CD4-positive, CD25-positive, alpha-beta regulatory T cell (primary cell): ENCODE results near the gene DMD. TPM values are rescaled to one million over a fixed set of nuclear protein-coding genes. Genes with fewer than 3 reads are reported as not detected.

ENCODE experiments used
- ATAC-seq, 2 donors: fragments of 150-1000 bp; cut with Tn5 transposase; one replicate each; pipeline ENCODE4 v1.10.0; 2021; ENCODE audit warnings: low read depth in 2 of 2, moderate number of reproducible peaks in 2 of 2, moderate library complexity in 1 of 2
- DNase-seq, 3 donors: peaks; one replicate each; pipeline versions ENCODE4 v3.0.0 to v3.0.0-alpha.2; 2012 to 2022; ENCODE audit warnings: mixed read lengths in 1 of 3
- H3K27ac ChIP-seq: one replicate; pipeline ENCODE4 v1.7.0; 2013; ENCODE audit warnings: mild to moderate bottlenecking, low read length; ENCODE audit not compliant: insufficient read depth, poor library complexity, severe bottlenecking
- H3K27me3 ChIP-seq: one replicate; pipeline ENCODE4 v1.7.0; 2013; ENCODE audit warnings: low read length; ENCODE audit not compliant: control insufficient read depth, insufficient read depth
- H3K36me3 ChIP-seq: one replicate; pipeline ENCODE4 v1.7.0; 2013; ENCODE audit warnings: mild to moderate bottlenecking, low read length, moderate library complexity; ENCODE audit not compliant: control insufficient read depth, insufficient read depth
- H3K4me1 ChIP-seq: 2 replicates; pipeline ENCODE4 v1.7.0; 2013; ENCODE audit warnings: mild to moderate bottlenecking, low read length; ENCODE audit not compliant: insufficient read depth, control insufficient read depth, poor library complexity, severe bottlenecking
- H3K4me3 ChIP-seq: one replicate; pipeline ENCODE4 v1.7.0; 2013; ENCODE audit warnings: low read depth, mild to moderate bottlenecking, low read length, moderate library complexity
- H3K9me3 ChIP-seq, 2 experiments: 1 replicate in 1 of 2; 2 replicates in 1 of 2; pipeline ENCODE4 v1.7.0; 2013; ENCODE audit warnings: low read length in 2 of 2, mild to moderate bottlenecking in 1 of 2, moderate library complexity in 1 of 2; ENCODE audit not compliant: control insufficient read depth in 2 of 2
- H3K27ac Mint-ChIP-seq, 3 donors: one replicate each; pipeline ENCODE4 v1.8.0; 2020 to 2022; ENCODE audit warnings: mild to moderate bottlenecking in 3 of 3, mixed read lengths in 3 of 3, moderate library complexity in 2 of 3
- H3K27me3 Mint-ChIP-seq: one replicate; pipeline ENCODE4 v1.8.0; 2022; ENCODE audit warnings: mild to moderate bottlenecking, mixed read lengths
- H3K36me3 Mint-ChIP-seq: one replicate; pipeline ENCODE4 v1.8.0; 2020; ENCODE audit warnings: mixed read lengths
- H3K4me1 Mint-ChIP-seq, 4 donors: one replicate each; pipeline ENCODE4 v1.8.0; 2020 to 2022; ENCODE audit warnings: mixed read lengths in 4 of 4, mild to moderate bottlenecking in 1 of 4
- H3K4me3 Mint-ChIP-seq, 4 donors: one replicate each; pipeline ENCODE4 v1.8.0; 2020 to 2022; ENCODE audit warnings: mild to moderate bottlenecking in 4 of 4, mixed read lengths in 4 of 4, moderate library complexity in 3 of 4
- H3K9me3 Mint-ChIP-seq, 7 donors: one replicate each; pipeline ENCODE4 v1.8.0; 2020 to 2022; ENCODE audit warnings: mixed read lengths in 7 of 7, mild to moderate bottlenecking in 3 of 7, moderate library complexity in 2 of 7
- polyA plus RNA-seq, 4 donors: library from polyadenylated mRNA; unstranded; fragments of 300-500 nt; fragmentation: Illumina TruSeq; gene quantifications; one replicate each; pipeline ENCODE4 v1.2.3, GENCODE V29; 2021
- total RNA-seq: library from RNA; stranded (reverse); gene quantifications from one replicate; pipeline ENCODE4 v1.2.3, GENCODE V29; 2022

DMD gene
- total and polyA plus RNA-seq, 5 donors from 2014 or later: 0.20 to 2.8 (median 0.98) TPM

DNA sequence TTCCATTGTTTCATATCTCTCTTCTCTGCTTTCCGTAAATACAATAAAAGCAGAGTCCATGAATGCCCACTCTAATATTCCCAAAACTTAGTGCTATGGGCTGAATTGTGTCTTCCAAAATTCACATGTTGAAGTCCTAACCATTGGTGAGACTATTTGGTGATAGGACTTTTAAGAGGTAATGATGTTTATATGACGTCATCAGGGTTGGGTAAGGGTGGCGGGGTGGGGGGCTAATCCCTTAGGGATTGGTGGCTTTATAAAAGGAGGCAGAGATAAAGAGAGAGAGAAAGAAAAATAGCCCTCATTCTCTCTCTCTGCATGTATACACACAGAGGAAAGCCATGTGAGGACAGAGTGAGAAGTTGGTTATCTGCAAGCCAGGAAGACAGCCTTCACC lies 722.2 kb downstream of the DMD start:
- Mint-ChIP-seq H3K27me3 (no peaks in the 10 kb centered on the region), H3K4me3 (no peak overlapping the region), H3K9me3 (peaks cover 0 to 6% (median 0%) of the 10 kb centered on the region in 7 donors), H3K4me1 (no peaks in the 10 kb centered on the region), H3K36me3 (no peaks in the 10 kb centered on the region), H3K27ac (no peak overlapping the region)
- ATAC-seq (no peak), DNase-seq (no peak)
- Histone ChIP-seq H3K36me3 (no peaks in the 10 kb centered on the region), H3K4me3 (no peak overlapping the region), H3K9me3 (no peaks in the 10 kb centered on the region), H3K4me1 (no peaks in the 10 kb centered on the region), H3K27ac (no peak overlapping the region), H3K27me3 (no peaks in the 10 kb centered on the region)

DNA sequence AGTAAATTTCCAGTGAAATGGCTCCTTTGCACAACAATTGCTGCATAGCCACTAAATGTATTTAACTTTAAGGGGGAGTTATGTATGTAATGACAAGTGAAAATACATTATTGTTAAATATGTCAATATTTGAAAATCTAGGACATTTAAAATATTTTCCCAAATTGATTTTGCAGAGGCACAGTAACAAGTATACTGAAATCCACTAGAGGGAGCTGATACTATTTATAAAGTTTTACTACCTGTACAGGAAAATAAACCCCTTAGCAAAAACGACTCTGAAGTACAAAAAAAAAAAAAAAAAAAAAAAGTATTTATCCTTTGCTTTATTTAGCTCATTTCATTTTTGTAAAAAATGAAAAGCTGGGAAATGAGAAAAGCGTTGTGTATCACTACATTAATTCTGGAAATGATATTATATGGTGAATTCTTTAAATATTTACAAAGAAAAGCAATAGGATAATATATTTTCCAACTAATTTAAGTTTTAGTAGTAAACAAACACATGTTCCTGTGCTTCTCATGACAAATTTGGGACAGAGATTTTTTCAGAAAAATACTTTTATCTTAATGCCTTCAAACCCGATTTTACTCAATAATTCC lies 727.7 kb downstream of the DMD start:
- Mint-ChIP-seq H3K27me3 (no peaks in the 10 kb centered on the region), H3K4me1 (no peaks in the 10 kb centered on the region), H3K9me3 (peaks cover 0 to 8% (median 0%) of the 10 kb centered on the region in 7 donors), H3K4me3 (no peak overlapping the region), H3K36me3 (no peaks in the 10 kb centered on the region), H3K27ac (no peak overlapping the region)
- H3K27ac ChIP-seq: no peak overlapping the region
- H3K4me3 ChIP-seq: no peak overlapping the region
- no peaks in the 10 kb centered on the region for H3K9me3 ChIP-seq
- H3K36me3 ChIP-seq: no peaks in the 10 kb centered on the region
- ATAC-seq (no peak), DNase-seq (no peak)
- H3K27me3 ChIP-seq: no peaks in the 10 kb centered on the region
- H3K4me1 ChIP-seq: no peaks in the 10 kb centered on the region

DNA sequence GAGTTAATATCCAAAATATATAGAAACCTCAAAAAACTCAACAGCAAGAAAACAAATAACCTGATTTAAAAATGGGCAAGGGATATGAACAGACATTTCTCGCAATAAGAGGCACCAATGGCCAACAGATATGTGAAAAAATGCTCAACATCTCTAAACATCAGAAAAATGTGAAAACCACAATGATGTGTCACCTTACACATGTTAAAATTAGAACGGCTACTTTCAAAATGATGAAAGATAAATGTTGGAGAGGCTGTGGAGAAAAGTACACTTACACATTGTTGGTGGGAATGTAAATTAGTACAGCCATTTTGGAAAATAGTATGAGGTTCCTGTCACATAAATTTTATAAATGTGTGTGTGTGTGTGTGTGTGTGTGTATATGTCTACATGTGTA lies 731.3 kb downstream of the DMD start:
- H3K27ac Mint-ChIP-seq: no peak overlapping the region
- DNase-seq: no peak
- no peaks in the 10 kb centered on the region for H3K27me3 ChIP-seq
- H3K27me3 Mint-ChIP-seq: no peaks in the 10 kb centered on the region
- no peak for ATAC-seq
- no peaks in the 10 kb centered on the region for H3K4me1 Mint-ChIP-seq
- H3K36me3 Mint-ChIP-seq: no peaks in the 10 kb centered on the region
- H3K36me3 ChIP-seq: no peaks in the 10 kb centered on the region
- H3K4me3 ChIP-seq: no peak overlapping the region
- no peak overlapping the region for H3K4me3 Mint-ChIP-seq
- no peaks in the 10 kb centered on the region for H3K9me3 ChIP-seq
- H3K27ac ChIP-seq: no peak overlapping the region
- H3K9me3 Mint-ChIP-seq: peaks cover 0 to 5% (median 0%) of the 10 kb centered on the region in 7 donors
- no peaks in the 10 kb centered on the region for H3K4me1 ChIP-seq

DNA sequence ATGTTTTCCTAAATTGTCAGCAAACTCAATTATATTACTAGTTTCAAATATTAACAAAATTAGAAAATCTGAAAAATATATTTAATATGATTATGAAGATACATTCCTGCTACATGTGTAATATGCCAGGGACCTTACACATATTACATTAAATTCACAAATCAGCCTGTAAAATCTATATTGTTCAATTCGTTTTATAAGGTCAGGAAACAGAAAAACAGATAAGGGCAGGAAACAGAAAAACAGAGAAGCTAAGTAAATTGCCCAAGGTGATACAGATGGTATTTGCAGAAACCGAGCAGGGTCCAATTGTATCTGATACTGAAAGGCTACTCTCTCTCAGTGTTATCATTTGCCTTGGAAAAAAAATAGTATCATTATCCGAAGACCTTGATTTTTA lies 739.0 kb downstream of the DMD start:
- Mint-ChIP-seq H3K4me1 (no peaks in the 10 kb centered on the region), H3K27ac (no peak overlapping the region), H3K27me3 (no peaks in the 10 kb centered on the region)

DNA sequence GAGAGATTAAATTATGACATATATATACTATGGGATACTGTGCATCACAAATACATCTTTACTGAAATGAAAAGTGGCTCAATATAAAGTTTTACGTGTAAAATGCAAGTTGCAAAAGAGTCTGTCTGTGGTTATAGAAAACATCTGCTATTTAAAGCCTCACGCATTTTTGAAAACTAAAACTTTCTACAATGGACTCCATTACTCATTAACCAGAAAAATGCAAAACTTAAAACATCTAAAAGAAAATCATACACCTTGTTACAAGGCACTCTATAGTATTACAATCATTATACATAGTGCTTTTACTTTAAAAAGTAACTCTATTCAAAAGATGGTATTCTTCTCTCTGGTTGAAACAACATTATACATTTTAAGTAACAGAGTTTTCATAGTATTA lies 755.6 kb downstream of the DMD start:
- ATAC-seq: no peak
- no peaks in the 10 kb centered on the region for H3K27me3 ChIP-seq
- H3K27me3 Mint-ChIP-seq: no peaks in the 10 kb centered on the region
- H3K27ac ChIP-seq: no peak overlapping the region
- H3K36me3 Mint-ChIP-seq: no peaks in the 10 kb centered on the region
- no peak overlapping the region for H3K4me3 Mint-ChIP-seq
- H3K27ac Mint-ChIP-seq: no peak overlapping the region
- no peak for DNase-seq
- no peak overlapping the region for H3K4me3 ChIP-seq
- H3K4me1 ChIP-seq: no peaks in the 10 kb centered on the region
- no peaks in the 10 kb centered on the region for H3K9me3 ChIP-seq
- peaks cover 0 to 8% (median 0%) of the 10 kb centered on the region in 7 donors for H3K9me3 Mint-ChIP-seq
- H3K36me3 ChIP-seq: no peaks in the 10 kb centered on the region
- peaks cover 0 to 12% (median 0%) of the 10 kb centered on the region in 4 donors for H3K4me1 Mint-ChIP-seq

More for the DNA sequence above, 739.0 kb downstream of the DMD start:
- Mint-ChIP-seq H3K36me3 (no peaks in the 10 kb centered on the region), H3K4me3 (no peak overlapping the region), H3K9me3 (peaks cover 0 to 3% (median 0%) of the 10 kb centered on the region in 7 donors)
- Histone ChIP-seq H3K27ac (no peak overlapping the region), H3K9me3 (no peaks in the 10 kb centered on the region), H3K4me3 (no peak overlapping the region), H3K4me1 (no peaks in the 10 kb centered on the region), H3K36me3 (no peaks in the 10 kb centered on the region), H3K27me3 (no peaks in the 10 kb centered on the region)
- DNase-seq (no peak), ATAC-seq (no peak)

DNA sequence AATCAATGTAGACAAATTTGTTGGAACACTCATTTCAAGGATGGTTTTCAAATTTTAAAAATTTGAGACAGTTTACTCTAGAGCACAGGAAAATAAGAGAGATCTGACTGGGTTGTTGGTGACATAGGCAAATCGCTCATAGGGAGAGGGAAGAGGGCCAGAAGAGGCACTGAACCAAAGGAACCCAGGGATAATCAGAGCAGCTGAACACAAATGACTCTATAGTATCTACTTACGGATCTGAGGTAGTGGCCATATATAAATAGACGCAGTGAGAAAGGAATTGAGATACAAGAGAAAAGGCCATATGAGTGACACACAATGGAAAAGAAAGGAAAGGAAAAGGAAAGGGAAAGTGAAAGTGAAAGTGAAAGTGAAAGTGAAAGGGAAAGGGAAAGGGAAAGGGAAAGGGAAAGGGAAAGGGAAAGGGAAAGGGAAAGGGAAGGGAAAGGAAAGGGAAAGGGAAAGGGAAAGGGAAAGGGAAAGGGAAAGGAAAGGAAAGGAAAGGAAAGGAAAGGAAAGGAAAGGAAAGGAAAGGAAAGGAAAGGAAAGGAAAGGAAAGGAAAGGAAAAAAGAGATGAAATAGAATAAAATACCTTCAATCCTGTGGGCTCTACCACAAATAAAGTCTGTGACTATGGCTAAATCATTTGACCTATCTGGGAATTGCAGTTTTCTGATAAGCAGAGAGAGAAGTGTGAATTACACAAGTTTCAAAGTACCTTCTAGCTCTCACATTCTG lies 759.2 kb downstream of the DMD start:
- no peak overlapping the region for H3K27ac Mint-ChIP-seq
- ATAC-seq: no peak
- no peaks in the 10 kb centered on the region for H3K4me1 ChIP-seq
- H3K9me3 Mint-ChIP-seq: peaks cover 0 to 8% (median 0%) of the 10 kb centered on the region in 7 donors
- no peak overlapping the region for H3K27ac ChIP-seq
- no peak overlapping the region for H3K4me3 Mint-ChIP-seq
- no peaks in the 10 kb centered on the region for H3K36me3 Mint-ChIP-seq
- H3K4me3 ChIP-seq: no peak overlapping the region
- DNase-seq: peak in 1 of 3 donors; percentile 11
- no peaks in the 10 kb centered on the region for H3K27me3 ChIP-seq
- no peaks in the 10 kb centered on the region for H3K36me3 ChIP-seq
- H3K27me3 Mint-ChIP-seq: no peaks in the 10 kb centered on the region
- peaks cover 0 to 31% (median 0%) of the 10 kb centered on the region in 4 donors for H3K4me1 Mint-ChIP-seq
- no peaks in the 10 kb centered on the region for H3K9me3 ChIP-seq

DNA sequence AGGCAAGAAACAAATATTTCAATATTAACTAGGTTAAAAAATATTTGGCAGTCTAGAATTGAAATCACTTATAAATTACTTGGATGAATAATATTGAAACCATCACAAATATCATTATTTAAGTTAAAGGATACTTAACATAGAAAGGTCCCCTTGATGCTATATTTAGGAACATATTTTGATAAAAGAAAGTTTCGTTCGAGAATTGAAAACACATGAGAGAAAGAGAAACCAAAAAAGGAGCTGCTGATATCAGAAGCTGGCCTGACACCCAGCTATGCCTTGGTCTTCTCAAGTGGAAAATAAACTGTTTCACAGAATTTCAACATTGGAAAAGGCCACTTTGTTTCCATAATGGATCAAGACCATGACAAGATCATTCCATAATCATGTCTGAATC lies 762.4 kb downstream of the DMD start:
- Mint-ChIP-seq H3K36me3 (no peaks in the 10 kb centered on the region), H3K9me3 (peaks cover 0 to 6% (median 0%) of the 10 kb centered on the region in 7 donors), H3K4me1 (peaks cover 0 to 52% (median 9%) of the 10 kb centered on the region in 4 donors), H3K4me3 (peak overlapping the region in 3 of 4 donors; percentile 54 to 70 (median 54)), H3K27me3 (no peaks in the 10 kb centered on the region), H3K27ac (peak overlapping the region; percentile 43 to 75 (median 71))
- no peaks in the 10 kb centered on the region for H3K36me3 ChIP-seq
- H3K27me3 ChIP-seq: no peaks in the 10 kb centered on the region
- H3K27ac ChIP-seq: peak overlapping the region; percentile 19
- ATAC-seq (no peak), DNase-seq (peak in 1 of 3 donors; percentile 38)
- H3K9me3 ChIP-seq: no peaks in the 10 kb centered on the region
- no peaks in the 10 kb centered on the region for H3K4me1 ChIP-seq
- H3K4me3 ChIP-seq: peak overlapping the region; percentile 58
